GM18499 (cell line): ENCODE results near the gene EPS15.
"Not testable (repeated sequence)": the region's sequence is repeated elsewhere in the genome, so short reads cannot be mapped to it uniquely, and the experiment has no call there.

ENCODE experiments used
- ATAC-seq: cut with Tn5 transposase; IDR thresholded peaks from one replicate; pipeline ENCODE4 v1.9.1; 2021; ENCODE audit warnings: moderate number of reproducible peaks; ENCODE audit not compliant: insufficient read depth, unreplicated experiment

Gene EPS15

GRCh38 chr1:51435878-51436277, 83.2 kb downstream of the EPS15 start:
- ATAC-seq = no peak

GRCh38 chr1:51433972-51434510, 85.0 kb downstream of the EPS15 start:
- no peak for ATAC-seq

GRCh38 chr1:51433269-51433971, 85.6 kb downstream of the EPS15 start:
- ATAC-seq = no peak

GRCh38 chr1:51432146-51432545, 86.9 kb downstream of the EPS15 start:
- ATAC-seq = no peak

GRCh38 chr1:51427438-51427837, 91.6 kb downstream of the EPS15 start:
- ATAC-seq = no peak

GRCh38 chr1:51425955-51426354, 93.1 kb downstream of the EPS15 start:
- no peak for ATAC-seq

- no peak for ATAC-seq
Measured at GRCh38 chr1:51425273-51425672, 93.8 kb downstream of the EPS15 start.

- no peak for ATAC-seq
Measured at GRCh38 chr1:51423073-51423821, 95.8 kb downstream of the EPS15 start.

- no peak for ATAC-seq
Measured at GRCh38 chr1:51422367-51423072, 96.5 kb downstream of the EPS15 start.

- no peak for ATAC-seq
Measured at GRCh38 chr1:51421964-51422363, 97.1 kb downstream of the EPS15 start.

- no peak for ATAC-seq
Measured at GRCh38 chr1:51420867-51421627, 98.0 kb downstream of the EPS15 start.

GRCh38 chr1:51418384-51418959, 100.6 kb downstream of the EPS15 start:
- ATAC-seq = no peak

GRCh38 chr1:51417496-51418383, 101.3 kb downstream of the EPS15 start:
- no peak for ATAC-seq

GRCh38 chr1:51416910-51417309, 102.2 kb downstream of the EPS15 start:
- ATAC-seq = no peak

GRCh38 chr1:51415963-51416362, 103.1 kb downstream of the EPS15 start:
- no peak for ATAC-seq

GRCh38 chr1:51414811-51415210, 104.3 kb downstream of the EPS15 start:
- ATAC-seq = no peak

- not testable (repeated sequence) for ATAC-seq
Measured at GRCh38 chr1:51411820-51412219, 107.2 kb downstream of the EPS15 start.

GRCh38 chr1:51410568-51411460, 108.3 kb downstream of the EPS15 start:
- no peak for ATAC-seq
